HEK293T (cell line): ENCODE measurements around the gene KCNJ15.

ENCODE experiments used
- ARNT ChIP-seq: fragments of 450-650 bp; IDR thresholded peaks from 2 replicates; pipeline ENCODE4 v1.6.1; 2017; ENCODE audit warnings: mild to moderate bottlenecking
- FOXA1 ChIP-seq: fragments of 450-650 bp; IDR thresholded peaks from 2 replicates; pipeline ENCODE4 v1.6.1; 2016; ENCODE audit warnings: mild to moderate bottlenecking
- FOXM1 ChIP-seq: fragments of 450-650 bp; IDR thresholded peaks from 2 replicates; pipeline ENCODE4 v1.6.1; 2017; ENCODE audit warnings: mild to moderate bottlenecking, borderline replicate concordance
- TARDBP ChIP-seq: fragments of 450-650 bp; IDR thresholded peaks from 2 replicates; pipeline ENCODE4 v1.6.1; 2016

DNA sequence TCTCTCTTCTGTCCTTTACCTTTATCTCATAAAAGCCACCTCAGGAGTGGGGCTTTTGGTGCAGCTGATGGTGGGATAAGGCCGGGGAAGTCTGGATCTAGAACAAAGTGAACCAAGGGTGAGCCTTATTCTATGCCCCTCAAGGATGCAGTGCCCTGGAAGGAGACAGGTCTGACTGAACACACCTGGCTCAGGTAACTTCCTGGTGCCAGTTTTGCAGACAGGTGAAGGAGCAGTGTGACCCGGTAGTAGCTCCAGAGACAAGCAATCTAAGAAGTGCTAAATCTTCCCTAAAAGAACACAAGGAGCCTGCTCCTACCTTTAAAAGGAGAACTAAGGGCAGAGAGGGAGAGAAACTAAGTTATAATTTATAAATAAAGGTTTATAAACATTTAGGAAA lies 2.9 kb downstream of the KCNJ15 start:
- TF ChIP-seq FOXA1: no peak
- no peak for TF ChIP-seq ARNT
- TF ChIP-seq FOXM1: no peak
- no peak for TF ChIP-seq TARDBP
